Liver (tissue), 9 donors: Measurements from ENCODE around the gene SLC30A3. TPM values are rescaled to one million over a fixed set of nuclear protein-coding genes. Genes with fewer than 3 reads are reported as not detected.

Experiments
- DNase-seq: peaks from one replicate; pipeline ENCODE4 v3.0.0-alpha.2; 2017; ENCODE audit warnings: low spot score
- H3K27ac ChIP-seq, 2 donors: one replicate each; pipeline ENCODE4 v1.7.0; 2013; ENCODE audit warnings: inconsistent platforms in 2 of 2, low read length in 2 of 2, control low read depth in 1 of 2, low read depth in 1 of 2, mild to moderate bottlenecking in 1 of 2
- H3K27me3 ChIP-seq, 4 donors: one replicate each; pipeline versions ENCODE4 v1.6.1 to v1.7.0; 2013; ENCODE audit warnings: low read length in 3 of 4, inconsistent platforms in 1 of 4, mild to moderate bottlenecking in 1 of 4, moderate library complexity in 1 of 4; ENCODE audit not compliant: control insufficient read depth in 4 of 4, insufficient read depth in 4 of 4
- H3K36me3 ChIP-seq, 4 donors: one replicate each; pipeline versions ENCODE4 v1.6.1 to v1.7.0; 2013; ENCODE audit warnings: low read length in 3 of 4, mild to moderate bottlenecking in 3 of 4, low read depth in 1 of 4, moderate library complexity in 1 of 4; ENCODE audit not compliant: control insufficient read depth in 4 of 4, insufficient read depth in 3 of 4
- H3K4me1 ChIP-seq, 4 donors: one replicate each; pipeline versions ENCODE4 v1.6.1 to v1.7.0; 2013; ENCODE audit warnings: low read length in 3 of 4, mild to moderate bottlenecking in 3 of 4, moderate library complexity in 1 of 4; ENCODE audit not compliant: control insufficient read depth in 4 of 4, insufficient read depth in 4 of 4
- H3K4me3 ChIP-seq, 3 donors: one replicate each; pipeline versions ENCODE4 v1.6.1 to v1.7.0; 2013; ENCODE audit warnings: low read length in 3 of 3, control low read depth in 1 of 3, low read depth in 1 of 3, mild to moderate bottlenecking in 1 of 3
- H3K9ac ChIP-seq, 2 donors: one replicate each; pipeline ENCODE4 v1.7.0; 2013; ENCODE audit warnings: low read length in 2 of 2, mild to moderate bottlenecking in 2 of 2, moderate library complexity in 2 of 2, control low read depth in 1 of 2, low read depth in 1 of 2
- H3K9me3 ChIP-seq, 4 donors: one replicate each; pipeline versions ENCODE4 v1.6.1 to v1.7.0; 2013; ENCODE audit warnings: low read length in 3 of 4; ENCODE audit not compliant: control insufficient read depth in 4 of 4
- EGR1 ChIP-seq, 2 donors: IDR thresholded peaks; 2 replicates each; pipeline ENCODE4 v1.6.1; 2016 to 2018; ENCODE audit warnings: antibody characterized with exemption in 2 of 2, low read depth in 2 of 2
- FOXA1 ChIP-seq: IDR thresholded peaks from 2 replicates; pipeline ENCODE4 v1.6.1; 2016; ENCODE audit warnings: antibody characterized with exemption
- FOXA2 ChIP-seq: IDR thresholded peaks from 2 replicates; pipeline ENCODE4 v1.6.1; 2016; ENCODE audit warnings: antibody characterized with exemption
- GABPA ChIP-seq, 2 donors: IDR thresholded peaks in 1 of 2; conservative IDR thresholded peaks in 1 of 2; 2 replicates each; pipeline ENCODE4 v1.6.1; 2016; ENCODE audit warnings: antibody characterized with exemption in 2 of 2, mild to moderate bottlenecking in 1 of 2, moderate library complexity in 1 of 2
- HNF4A ChIP-seq, 2 donors: conservative IDR thresholded peaks; 2 replicates each; pipeline ENCODE4 v1.6.1; 2016; ENCODE audit warnings: antibody characterized with exemption in 2 of 2, mild to moderate bottlenecking in 2 of 2
- HNF4G ChIP-seq: IDR thresholded peaks from 2 replicates; pipeline ENCODE4 v1.6.1; 2016; ENCODE audit warnings: antibody characterized with exemption
- JUND ChIP-seq, 2 donors: IDR thresholded peaks; 2 replicates each; pipeline ENCODE4 v1.6.1; 2016; ENCODE audit warnings: antibody characterized with exemption in 2 of 2
- NR2F2 ChIP-seq: IDR thresholded peaks from 2 replicates; pipeline ENCODE4 v1.6.1; 2016; ENCODE audit warnings: antibody characterized with exemption
- RAD21 ChIP-seq, 2 donors: IDR thresholded peaks; 2 replicates each; pipeline ENCODE4 v1.6.1; 2016; ENCODE audit warnings: antibody characterized with exemption in 2 of 2, mild to moderate bottlenecking in 2 of 2
- SP1 ChIP-seq: IDR thresholded peaks from 2 replicates; pipeline ENCODE4 v1.6.1; 2018; ENCODE audit warnings: antibody characterized with exemption, mild to moderate bottlenecking
- TAF1 ChIP-seq: conservative IDR thresholded peaks from 2 replicates; pipeline ENCODE4 v1.6.1; 2016; ENCODE audit warnings: antibody characterized with exemption, mild to moderate bottlenecking
- YY1 ChIP-seq: IDR thresholded peaks from 2 replicates; pipeline ENCODE4 v1.6.1; 2016; ENCODE audit warnings: antibody characterized with exemption, mild to moderate bottlenecking
- WGBS: extraction: QIAGEN DNeasy Blood & Tissue Kit; methylation state at CpG from one replicate; pipeline ENCODE4 v1.1.7; 2013; 5-methylcytosine and 5-hydroxymethylcytosine counted together
- polyA plus RNA-seq, 2 donors: library from polyadenylated mRNA; stranded (reverse) in 1 of 2; unstranded in 1 of 2; fragments of 200-250 nt in 1 of 2; fragments of >200 nt in 1 of 2; fragmentation: Nextera tagmentation in 1 of 2; extraction: Ambion mirVana in 1 of 2; gene quantifications; one replicate each; pipeline versions ENCODE4 v1.2.1 to v1.2.3, GENCODE V29; 2013 to 2015
- total RNA-seq, 2 donors: library from RNA; depleted of rRNA; stranded (reverse); fragments of >200 nt; gene quantifications; one replicate each; pipeline ENCODE4 v1.2.3, GENCODE V29; 2014
- TF ChIP-seq, protein P1 (sequence below): fragments of 150-350 bp; IDR thresholded peaks from 2 replicates; pipeline ENCODE4 v1.5.1; 2017; ENCODE audit warnings: improper control_type of control experiment, low read depth, low read length; ENCODE audit not compliant: missing input control
- TF ChIP-seq, protein P2 (sequence below): IDR thresholded peaks from 2 replicates; pipeline ENCODE4 v1.6.1; 2016; ENCODE audit warnings: antibody characterized with exemption
- TF ChIP-seq, protein P3 (sequence below): IDR thresholded peaks from 2 replicates; pipeline ENCODE4 v1.6.1; 2016; ENCODE audit warnings: antibody characterized with exemption
- TF ChIP-seq, protein P4 (sequence below): IDR thresholded peaks from 2 replicates; pipeline ENCODE4 v1.6.1; 2016; ENCODE audit warnings: antibody characterized with exemption, mild to moderate bottlenecking
- donor health status: healthy.
- donor health status: healthy.
- donor health status: healthy.
- donor health status: healthy.
- donor health status: healthy.

SLC30A3 gene
- total and polyA plus RNA-seq, 4 donors = 0.20 TPM; not detected in 3

DNA sequence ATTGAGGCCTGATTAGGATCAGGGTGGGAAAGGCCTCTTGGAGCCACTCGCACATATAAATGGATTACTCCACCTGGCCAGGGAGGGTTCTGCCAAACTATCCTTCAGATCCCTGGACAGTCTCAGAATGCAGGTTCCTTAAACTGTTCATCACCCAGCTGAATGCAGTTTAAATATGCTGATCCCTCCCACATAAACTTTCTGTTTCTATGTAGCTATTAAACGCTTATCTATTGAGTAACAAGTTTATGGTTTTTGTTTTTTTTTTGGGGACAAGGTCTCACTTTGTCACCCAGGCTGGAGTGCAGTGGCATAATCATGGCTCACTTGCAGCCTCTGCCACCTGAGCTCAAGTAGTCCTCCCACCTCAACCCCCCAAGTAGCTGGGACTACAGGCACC is 43.8 kb downstream of the SLC30A3 start:
- 82% methylated on average over 2 of the region's 2 CpGs for WGBS
- H3K4me3 ChIP-seq = no peak overlapping the region

DNA sequence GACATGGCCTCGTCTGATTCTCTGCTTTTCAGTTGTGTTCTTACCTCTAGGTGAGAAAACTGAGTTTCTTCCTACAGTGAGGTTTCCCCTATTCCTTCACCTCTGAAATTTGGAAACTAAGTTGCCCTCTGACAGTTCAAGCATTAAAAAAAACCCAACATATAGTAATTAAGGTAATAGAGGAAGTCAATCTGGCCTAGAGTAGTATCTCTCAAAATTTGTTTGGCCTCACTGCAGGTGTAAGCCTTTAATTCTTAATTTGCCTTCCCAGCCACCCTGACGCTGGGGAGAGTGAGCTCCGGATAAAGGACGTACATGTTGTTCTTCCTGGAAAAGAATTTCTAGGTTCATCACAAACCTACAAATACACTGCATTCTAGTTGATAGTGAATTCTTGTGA is 44.2 kb downstream of the SLC30A3 start:
- no peak overlapping the region for H3K4me3 ChIP-seq
- peaks cover 0 to 16% (median 5%) of the 10 kb centered on the region in 4 donors for H3K4me1 ChIP-seq
- no peak for TF ChIP-seq SP1
- TF ChIP-seq, protein P1, sequence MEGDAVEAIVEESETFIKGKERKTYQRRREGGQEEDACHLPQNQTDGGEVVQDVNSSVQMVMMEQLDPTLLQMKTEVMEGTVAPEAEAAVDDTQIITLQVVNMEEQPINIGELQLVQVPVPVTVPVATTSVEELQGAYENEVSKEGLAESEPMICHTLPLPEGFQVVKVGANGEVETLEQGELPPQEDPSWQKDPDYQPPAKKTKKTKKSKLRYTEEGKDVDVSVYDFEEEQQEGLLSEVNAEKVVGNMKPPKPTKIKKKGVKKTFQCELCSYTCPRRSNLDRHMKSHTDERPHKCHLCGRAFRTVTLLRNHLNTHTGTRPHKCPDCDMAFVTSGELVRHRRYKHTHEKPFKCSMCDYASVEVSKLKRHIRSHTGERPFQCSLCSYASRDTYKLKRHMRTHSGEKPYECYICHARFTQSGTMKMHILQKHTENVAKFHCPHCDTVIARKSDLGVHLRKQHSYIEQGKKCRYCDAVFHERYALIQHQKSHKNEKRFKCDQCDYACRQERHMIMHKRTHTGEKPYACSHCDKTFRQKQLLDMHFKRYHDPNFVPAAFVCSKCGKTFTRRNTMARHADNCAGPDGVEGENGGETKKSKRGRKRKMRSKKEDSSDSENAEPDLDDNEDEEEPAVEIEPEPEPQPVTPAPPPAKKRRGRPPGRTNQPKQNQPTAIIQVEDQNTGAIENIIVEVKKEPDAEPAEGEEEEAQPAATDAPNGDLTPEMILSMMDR = no peak
- TF ChIP-seq FOXA1 = no peak
- TF ChIP-seq, protein P2, sequence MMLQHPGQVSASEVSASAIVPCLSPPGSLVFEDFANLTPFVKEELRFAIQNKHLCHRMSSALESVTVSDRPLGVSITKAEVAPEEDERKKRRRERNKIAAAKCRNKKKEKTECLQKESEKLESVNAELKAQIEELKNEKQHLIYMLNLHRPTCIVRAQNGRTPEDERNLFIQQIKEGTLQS = no peak
- TF ChIP-seq HNF4A (conservative IDR thresholded peaks at IDR 0.05) = no peak
- no peak for TF ChIP-seq JUND (IDR thresholded peaks at IDR 0.05)
- TF ChIP-seq YY1 = no peak
- DNase-seq = no peak
- H3K27me3 ChIP-seq = no peaks in the 10 kb centered on the region
- 92% methylated on average over 4 of the region's 4 CpGs for WGBS
- no peak overlapping the region for H3K27ac ChIP-seq
- no peaks in the 10 kb centered on the region for H3K9me3 ChIP-seq
- no peak overlapping the region for H3K9ac ChIP-seq
- H3K36me3 ChIP-seq = peaks cover 2 to 32% (median 21%) of the 10 kb centered on the region in 4 donors

More for the DNA sequence above, 43.8 kb downstream of the SLC30A3 start:
- H3K27me3 ChIP-seq = no peaks in the 10 kb centered on the region
- H3K36me3 ChIP-seq = peaks cover 3 to 36% (median 26%) of the 10 kb centered on the region in 4 donors
- TF ChIP-seq HNF4G (no peak), EGR1 (IDR thresholded peaks at IDR 0.05; ENCODE audit: low read depth in 2 of 2) (no peak), FOXA1 (no peak), HNF4A (conservative IDR thresholded peaks at IDR 0.05) (no peak), SP1 (no peak), FOXA2 (no peak), GABPA (IDR thresholded peaks at IDR 0.05 in 1 of 2, conservative IDR thresholded peaks at IDR 0.05 in 1 of 2) (no peak), NR2F2 (no peak), RAD21 (IDR thresholded peaks at IDR 0.05) (no peak), YY1 (no peak), JUND (IDR thresholded peaks at IDR 0.05) (no peak), TAF1 (no peak)
- TF ChIP-seq, protein P1 = no peak
- TF ChIP-seq, protein P3, sequence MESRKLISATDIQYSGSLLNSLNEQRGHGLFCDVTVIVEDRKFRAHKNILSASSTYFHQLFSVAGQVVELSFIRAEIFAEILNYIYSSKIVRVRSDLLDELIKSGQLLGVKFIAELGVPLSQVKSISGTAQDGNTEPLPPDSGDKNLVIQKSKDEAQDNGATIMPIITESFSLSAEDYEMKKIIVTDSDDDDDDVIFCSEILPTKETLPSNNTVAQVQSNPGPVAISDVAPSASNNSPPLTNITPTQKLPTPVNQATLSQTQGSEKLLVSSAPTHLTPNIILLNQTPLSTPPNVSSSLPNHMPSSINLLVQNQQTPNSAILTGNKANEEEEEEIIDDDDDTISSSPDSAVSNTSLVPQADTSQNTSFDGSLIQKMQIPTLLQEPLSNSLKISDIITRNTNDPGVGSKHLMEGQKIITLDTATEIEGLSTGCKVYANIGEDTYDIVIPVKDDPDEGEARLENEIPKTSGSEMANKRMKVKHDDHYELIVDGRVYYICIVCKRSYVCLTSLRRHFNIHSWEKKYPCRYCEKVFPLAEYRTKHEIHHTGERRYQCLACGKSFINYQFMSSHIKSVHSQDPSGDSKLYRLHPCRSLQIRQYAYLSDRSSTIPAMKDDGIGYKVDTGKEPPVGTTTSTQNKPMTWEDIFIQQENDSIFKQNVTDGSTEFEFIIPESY = no peak
- TF ChIP-seq, protein P2 = no peak
- TF ChIP-seq, protein P4, sequence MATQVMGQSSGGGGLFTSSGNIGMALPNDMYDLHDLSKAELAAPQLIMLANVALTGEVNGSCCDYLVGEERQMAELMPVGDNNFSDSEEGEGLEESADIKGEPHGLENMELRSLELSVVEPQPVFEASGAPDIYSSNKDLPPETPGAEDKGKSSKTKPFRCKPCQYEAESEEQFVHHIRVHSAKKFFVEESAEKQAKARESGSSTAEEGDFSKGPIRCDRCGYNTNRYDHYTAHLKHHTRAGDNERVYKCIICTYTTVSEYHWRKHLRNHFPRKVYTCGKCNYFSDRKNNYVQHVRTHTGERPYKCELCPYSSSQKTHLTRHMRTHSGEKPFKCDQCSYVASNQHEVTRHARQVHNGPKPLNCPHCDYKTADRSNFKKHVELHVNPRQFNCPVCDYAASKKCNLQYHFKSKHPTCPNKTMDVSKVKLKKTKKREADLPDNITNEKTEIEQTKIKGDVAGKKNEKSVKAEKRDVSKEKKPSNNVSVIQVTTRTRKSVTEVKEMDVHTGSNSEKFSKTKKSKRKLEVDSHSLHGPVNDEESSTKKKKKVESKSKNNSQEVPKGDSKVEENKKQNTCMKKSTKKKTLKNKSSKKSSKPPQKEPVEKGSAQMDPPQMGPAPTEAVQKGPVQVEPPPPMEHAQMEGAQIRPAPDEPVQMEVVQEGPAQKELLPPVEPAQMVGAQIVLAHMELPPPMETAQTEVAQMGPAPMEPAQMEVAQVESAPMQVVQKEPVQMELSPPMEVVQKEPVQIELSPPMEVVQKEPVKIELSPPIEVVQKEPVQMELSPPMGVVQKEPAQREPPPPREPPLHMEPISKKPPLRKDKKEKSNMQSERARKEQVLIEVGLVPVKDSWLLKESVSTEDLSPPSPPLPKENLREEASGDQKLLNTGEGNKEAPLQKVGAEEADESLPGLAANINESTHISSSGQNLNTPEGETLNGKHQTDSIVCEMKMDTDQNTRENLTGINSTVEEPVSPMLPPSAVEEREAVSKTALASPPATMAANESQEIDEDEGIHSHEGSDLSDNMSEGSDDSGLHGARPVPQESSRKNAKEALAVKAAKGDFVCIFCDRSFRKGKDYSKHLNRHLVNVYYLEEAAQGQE = no peak
- H3K9me3 ChIP-seq = no peaks in the 10 kb centered on the region
- H3K9ac ChIP-seq = no peak overlapping the region
- H3K4me1 ChIP-seq = peaks cover 0 to 15% (median 5%) of the 10 kb centered on the region in 4 donors
- no peak for DNase-seq
- H3K27ac ChIP-seq = no peak overlapping the region
